Measurements from ENCODE around the gene GLRX3.
"Not testable (repeated sequence)": the region's sequence is repeated elsewhere in the genome, so short reads cannot be mapped to it uniquely, and the experiment has no call there.

Gene GLRX3

DNA sequence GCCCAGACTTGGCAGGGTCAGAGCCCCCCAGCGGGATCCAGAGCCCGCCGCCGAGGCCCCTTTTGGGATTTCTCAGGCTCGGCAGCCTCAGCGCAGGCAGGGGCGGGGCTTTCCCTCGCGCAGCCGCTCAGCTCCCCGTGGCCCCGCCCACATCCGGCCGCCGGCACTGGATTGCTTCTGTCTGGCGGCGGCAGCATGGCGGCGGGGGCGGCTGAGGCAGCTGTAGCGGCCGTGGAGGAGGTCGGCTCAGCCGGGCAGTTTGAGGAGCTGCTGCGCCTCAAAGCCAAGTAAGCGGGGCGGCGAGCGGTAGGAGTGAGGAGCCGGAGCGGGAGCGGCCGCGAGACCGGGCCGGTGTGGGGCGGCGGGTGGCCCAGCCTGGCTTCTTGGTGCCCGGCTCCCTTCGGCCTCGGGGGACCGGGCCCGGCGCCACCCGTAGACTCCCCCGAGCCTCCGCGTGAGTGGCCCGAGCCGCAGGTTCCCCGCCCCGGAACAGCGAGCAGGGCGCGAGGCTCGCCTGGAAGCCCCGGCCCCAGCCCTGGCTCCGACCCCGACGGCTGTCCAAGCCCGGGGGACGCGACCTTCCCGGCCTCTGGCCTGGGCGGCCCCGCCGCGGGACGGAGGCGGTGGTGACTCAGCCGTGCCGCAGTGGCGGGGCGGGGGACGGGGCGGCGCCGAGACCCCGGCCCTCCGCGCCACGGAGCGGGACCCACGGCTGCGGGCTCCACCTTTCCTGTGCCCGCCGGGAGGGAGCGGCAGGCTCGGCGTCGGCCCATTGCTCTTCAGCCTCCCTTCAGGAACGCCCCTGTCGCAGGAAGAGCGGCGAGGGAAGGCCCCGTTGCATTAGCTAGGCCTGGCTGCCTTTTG is at the start of gene GLRX3:
GLRX3 (plus strand) TSS at position 166 of the 864 bp plus-strand sequence; CDS start at position 196, 30 bp downstream.
- DNase-seq (ENCODE audit: low read depth in 2 of 2) = peak; percentile 75 to 83

DNA sequence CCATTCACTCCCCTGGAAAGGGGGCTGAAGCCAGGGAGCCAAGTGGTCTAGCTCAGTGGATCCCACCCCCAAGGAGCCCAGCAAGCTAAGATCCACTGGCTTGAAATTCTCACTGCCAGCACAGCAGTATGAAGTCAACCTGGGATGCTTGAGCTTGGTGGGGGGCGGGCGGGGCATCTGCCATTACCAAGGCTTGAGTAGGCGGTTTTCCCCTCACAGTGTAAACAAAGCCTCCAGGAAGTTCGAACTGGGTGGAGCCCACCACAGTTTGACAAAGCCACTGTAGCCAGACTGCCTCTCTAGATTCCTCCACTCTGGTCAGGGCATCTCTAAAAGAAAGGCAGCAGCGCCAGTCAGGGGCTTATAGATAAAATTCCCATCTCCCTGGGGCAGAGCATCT is 45.6 kb upstream of the GLRX3 start:
- DNase-seq (ENCODE audit: low read depth in 2 of 2) = not testable (repeated sequence)

DNA sequence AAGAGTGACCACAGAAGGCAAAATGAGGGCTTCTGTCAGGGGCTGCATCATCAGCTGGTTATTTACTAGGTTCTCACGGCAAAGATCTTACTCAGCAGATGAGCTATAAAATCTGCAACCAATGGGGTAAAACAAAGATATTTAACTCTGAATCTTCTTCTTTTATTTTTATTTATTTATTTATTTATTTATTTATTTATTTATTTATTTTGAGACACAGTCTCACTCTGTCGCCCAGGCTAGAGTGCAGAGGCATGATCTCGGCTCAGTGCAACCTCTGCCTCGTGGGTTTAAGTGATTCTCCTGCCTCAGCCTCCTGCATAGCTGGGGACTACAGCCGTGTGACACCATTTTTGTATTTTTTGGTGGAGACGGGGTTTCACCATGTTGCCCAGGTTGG is 36.8 kb upstream of the GLRX3 start:
- no peak for DNase-seq (ENCODE audit: low read depth in 2 of 2)

DNA sequence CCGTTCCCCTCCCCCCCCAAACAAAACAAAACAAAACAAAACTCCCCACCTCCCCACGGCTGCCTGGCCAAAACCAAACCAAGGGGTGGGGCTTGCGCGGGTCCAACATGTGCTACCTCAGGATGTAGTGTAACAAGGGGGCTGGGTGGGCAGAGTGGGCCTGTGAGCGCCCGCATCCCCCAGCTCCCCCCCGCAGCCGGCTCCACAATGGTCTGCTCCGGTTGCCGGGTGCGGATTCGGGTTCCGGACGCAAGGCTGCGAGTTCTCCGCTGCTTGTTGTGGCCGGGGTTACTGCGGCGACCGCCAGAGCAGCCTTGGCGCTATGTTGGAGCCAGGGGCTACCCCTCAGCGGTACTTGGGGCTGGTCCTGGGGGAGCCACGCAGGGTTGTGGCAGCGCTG is 30.5 kb upstream of the GLRX3 start:
- DNase-seq (ENCODE audit: low read depth in 2 of 2) = no peak

DNA sequence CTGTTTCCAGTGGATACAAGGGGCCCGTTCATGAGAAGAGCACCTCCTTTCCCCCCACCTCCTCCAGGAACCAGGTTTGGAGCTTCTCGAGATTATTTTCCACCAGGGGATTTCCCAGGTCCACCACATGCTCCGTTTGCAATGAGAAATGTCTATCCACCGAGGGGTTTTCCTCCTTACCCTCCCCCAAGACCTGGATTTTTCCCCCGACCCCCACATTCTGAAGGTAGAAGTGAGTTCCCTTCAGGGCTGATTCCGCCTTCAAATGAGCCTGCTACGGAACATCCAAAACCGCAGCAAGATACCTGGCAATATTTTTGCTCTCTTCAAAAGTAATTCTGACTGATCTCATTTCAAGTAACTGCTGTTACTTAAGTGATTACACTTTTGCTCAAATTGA is 28.0 kb upstream of the GLRX3 start:
- not testable (repeated sequence) for DNase-seq (ENCODE audit: low read depth in 2 of 2)

DNA sequence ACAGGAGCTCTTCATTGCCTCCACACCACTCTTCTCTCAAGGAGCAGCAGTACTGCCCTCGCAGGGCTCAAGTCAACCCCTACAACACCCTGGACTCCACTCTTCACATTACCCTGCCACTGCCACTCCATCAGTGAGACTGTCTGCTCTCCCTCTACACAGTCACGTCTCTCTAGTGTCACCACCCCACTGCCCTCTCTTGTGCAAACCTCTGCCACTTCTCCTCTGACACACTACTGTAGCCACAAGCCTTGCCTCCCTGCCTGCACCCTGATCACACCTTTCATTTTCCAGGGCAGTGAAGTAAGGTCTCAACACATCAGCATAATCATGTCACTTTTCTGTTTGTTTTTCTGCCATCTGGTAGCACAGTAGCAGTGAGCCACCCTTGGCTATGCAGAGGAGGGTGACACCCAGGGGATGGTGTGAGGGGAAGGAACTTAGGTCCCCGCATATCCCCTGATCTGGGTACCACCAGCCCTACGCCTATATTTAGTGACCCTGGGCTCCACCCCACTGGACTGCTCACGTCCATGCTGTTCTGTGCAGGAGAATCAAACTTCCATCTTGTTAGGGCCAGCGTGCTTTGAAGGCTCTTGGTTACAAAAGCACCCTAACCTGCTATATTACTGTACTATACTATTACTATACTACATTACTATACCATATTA is 27.1 kb upstream of the GLRX3 start:
- DNase-seq (ENCODE audit: low read depth in 2 of 2) = no peak

DNA sequence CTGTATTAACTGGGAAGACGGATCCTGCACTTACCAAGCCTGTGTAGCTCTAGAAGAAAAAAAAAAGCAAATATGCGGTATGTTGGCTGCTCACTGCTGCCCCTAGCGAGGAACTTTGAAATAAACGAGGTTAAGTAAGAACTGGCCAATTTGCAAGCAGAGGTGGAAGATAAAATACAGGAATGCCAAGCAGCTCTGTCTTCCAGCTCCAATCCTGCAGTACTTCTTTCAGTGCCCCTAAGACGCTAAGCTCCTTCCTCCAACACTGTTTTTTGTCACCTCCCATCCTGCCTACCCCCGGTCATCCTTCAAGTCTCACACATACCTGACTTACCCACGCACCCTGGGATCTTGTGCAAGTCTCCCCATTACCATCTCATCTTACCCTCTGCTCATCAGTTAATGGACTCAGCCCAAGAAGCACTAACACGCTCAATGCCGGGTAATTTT is 26.4 kb upstream of the GLRX3 start:
- peak; percentile 17 to 51 for DNase-seq (ENCODE audit: low read depth in 2 of 2)

DNA sequence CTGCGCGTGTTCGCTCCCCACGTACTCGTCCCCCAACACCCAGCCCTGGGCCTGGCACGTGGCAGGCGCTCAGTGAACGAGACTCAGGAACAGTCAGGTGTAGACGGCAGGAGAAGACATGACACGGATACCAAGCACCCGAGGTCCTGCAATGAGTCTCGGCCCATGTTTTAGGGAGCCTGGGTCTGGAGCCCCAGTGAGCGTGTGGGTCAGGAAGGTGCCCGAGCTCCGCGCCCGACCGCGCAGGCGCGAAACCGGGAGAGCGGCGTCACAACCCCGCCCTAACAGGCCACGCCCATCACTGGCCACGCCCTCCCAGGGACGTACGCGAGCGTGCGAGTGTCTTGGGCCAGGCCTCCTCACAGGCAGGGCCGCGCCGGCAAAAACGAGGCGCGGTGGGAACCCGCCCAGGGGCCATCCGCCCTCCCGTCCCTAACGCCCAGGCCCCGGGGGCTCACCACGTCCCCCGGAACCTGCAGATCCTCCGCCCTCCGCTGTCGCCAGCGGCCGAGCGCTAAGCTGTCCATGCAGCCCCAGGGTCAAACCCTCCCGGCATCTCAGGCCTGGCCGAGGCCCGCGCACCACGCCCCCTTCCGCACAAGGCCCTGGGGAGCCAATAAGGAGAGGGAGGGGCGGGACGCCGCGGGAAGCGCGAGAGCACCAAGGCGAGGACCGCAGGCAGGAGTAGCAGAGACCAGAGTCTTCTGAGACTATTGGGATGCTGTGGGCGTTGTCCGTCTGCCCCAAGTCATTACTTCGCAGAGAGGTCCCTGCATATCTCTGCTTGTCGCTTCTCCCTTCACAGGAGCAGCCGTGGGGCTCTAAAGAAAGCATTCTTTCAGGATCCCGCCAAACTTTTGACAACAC is 25.7 kb upstream of the GLRX3 start, which contains the start of gene C10orf143:
C10orf143 (minus strand) TSS at position 585 of the 867 bp plus-strand sequence; CDS start at position 527, 58 bp downstream.
- DNase-seq (ENCODE audit: low read depth in 2 of 2) = peak; percentile 97 to 99

DNA sequence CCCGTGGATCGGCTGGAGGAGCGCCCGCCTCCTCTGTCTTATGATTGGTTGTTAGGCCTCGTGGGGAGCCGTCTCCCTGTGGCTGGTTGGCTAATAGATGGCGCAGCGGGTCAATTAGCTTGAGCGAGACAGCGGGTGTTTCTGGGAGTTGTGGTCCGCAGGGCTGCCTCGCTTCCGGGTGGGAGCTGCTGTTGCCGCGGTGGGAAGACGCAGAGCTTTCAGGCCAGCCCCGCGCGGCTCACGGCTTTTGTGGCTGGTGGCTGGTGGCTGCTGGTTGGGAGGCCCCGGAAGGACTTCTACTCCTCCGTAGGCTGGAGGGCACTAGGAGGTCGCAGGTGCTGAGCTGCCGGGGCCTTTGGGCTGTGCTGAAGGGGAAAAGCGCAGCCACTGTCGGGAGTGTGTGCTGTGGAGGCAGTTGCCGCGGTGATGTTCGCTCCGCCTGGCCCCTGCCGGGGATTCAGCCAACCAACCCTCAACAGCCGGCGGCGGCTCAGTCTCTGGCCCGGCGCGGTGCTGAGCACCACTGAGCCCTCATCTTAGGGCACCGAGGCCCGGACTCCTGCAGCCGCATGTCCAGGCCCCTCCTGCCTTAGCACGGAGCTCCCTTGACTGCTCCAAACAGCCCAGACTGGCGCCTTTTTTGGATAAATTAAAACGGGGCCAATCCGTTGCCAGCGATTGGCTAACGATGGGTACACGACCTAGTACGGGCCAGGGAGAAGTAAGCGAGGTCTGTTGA is 24.9 kb upstream of the GLRX3 start:
- peak; percentile 84 to 89 for DNase-seq (ENCODE audit: low read depth in 2 of 2)

DNA sequence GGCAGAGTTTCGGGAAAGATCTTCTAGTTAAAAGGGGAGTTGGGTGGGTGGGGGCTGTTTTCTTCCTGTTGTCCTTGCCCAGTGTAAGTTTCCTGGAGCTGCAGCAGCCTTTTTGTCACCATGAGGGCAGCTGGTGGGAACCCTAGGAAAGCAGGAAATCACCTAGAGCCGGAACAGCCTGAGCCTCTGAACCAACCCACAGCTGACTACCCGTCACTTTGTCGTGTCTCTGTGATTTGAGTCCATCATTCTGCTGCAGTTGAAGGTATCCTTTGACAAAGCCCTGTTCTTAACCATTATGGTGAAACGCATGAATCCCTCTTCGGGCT is 24.4 kb upstream of the GLRX3 start:
- no peak for DNase-seq (ENCODE audit: low read depth in 2 of 2)

DNA sequence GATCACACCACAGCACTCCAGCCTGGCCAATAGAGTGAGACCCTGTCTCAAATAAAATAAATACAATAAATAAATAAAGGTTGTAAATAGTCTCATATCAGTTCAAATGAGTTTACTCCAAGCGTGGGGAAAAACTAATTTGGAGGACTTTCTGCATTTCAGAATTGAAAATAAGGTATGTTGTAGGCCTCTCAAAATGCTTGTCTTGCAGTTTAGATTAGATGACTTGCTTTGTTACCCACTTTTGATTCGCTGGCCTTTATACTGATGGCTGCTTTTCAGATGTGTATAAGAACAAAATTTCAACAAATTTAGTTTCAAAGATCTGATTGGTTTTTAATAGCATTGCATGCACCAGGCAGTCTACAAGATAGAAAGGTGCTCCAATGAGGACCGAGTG is 23.4 kb upstream of the GLRX3 start:
- DNase-seq (ENCODE audit: low read depth in 2 of 2) = no peak

DNA sequence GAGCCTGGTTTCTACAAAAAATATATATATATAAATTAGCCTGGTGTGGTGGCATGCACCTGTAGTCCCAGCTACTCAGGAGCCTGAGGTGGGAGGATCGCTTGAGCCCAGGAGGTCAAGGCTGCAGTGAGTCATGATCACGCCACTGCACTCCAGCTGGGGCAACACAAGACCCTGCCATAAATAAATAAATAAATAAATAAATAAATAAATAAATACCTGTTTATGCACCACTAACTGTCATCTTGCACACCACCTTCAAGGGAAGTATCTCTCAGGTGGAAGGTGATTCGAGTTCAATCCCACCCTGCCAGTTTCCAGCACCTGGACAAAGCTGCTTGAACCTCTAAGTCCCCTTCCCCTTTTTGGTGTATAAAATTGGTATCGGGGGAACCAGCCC is 19.2 kb upstream of the GLRX3 start:
- not testable (repeated sequence) for DNase-seq (ENCODE audit: low read depth in 2 of 2)

DNA sequence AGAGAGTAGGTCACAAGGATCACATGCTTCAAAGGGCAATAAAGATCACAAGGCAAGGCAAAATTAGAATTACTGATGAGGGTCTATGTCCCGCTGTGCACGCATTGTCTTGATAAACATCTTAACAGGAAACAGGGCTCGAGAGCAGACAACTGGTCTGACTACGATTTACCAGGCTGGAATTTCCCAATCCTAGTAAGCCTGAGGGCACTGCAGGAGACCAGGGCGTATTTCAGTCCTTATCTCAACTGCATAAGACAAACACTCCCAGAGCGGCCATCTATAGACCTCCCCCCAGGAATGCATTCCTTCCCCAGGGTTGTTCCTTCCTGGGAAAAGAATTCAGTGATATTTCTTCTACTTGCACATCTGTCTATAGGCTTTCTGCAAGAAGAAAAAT is 18.7 kb upstream of the GLRX3 start:
- DNase-seq (ENCODE audit: low read depth in 2 of 2) = not testable (repeated sequence)

DNA sequence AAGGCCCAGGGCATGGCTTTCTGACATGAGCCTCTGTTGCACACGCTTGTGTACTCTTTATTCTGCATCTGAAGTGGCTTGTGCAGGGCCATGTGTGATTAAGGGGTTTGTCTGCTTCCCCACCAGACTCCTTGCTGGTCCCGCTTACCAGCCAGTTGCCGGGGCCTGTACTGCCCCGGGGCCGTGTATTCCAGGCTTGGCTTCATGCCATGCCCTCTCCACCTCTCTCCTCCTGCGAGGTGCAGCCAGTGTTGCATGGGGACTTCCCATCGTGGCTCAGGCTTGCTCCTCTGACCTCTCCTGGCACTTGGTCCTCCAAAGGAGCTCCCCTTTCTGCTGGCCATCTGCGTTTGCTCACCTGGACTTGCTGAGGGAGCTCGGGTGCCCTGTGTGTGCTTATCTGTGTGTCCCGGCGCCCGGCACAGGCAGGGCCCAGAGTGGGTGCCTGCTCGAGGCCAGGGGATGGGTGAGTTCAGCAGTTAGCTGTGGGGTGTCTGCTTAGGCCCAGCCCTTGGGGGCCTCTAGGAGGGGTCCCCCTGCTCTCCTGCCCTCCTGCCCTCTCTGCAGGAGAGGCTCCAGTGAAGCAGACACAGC is 14.6 kb upstream of the GLRX3 start:
- no peak for DNase-seq (ENCODE audit: low read depth in 2 of 2)

DNA sequence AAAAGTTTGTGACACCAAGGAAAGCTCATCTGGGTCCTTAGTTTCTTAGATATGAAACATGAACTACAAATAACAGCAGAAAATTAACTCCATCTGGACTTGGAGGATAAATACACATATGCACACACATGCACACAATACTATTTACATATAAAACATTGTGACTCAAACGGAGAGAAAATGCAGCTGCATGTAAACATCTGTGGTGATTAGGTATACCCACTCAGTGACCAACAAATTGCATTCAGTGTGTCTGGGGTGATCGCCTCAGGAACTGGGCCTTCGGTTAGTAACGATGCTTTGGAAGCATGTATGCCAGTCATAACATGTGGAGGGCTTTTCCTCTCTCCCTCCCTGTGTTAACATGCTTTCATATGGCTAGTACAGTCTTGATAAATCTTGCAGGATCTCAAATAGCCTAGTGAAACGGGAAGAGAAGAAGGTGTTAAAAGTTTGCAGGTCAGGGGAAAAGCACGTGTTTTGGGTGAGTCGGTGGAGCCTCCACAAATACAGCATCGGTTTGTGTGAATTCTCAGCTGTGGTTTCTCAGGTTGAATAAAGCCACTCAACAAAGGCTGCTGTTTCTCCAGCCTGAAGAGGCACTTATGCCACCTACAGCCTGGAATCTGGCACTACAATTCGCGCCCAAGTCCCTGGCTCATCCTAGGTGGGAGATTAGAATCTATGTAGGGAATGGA is 8.7 kb upstream of the GLRX3 start:
- DNase-seq (ENCODE audit: low read depth in 2 of 2) = peak in 1 of 2 donors; percentile 19

DNA sequence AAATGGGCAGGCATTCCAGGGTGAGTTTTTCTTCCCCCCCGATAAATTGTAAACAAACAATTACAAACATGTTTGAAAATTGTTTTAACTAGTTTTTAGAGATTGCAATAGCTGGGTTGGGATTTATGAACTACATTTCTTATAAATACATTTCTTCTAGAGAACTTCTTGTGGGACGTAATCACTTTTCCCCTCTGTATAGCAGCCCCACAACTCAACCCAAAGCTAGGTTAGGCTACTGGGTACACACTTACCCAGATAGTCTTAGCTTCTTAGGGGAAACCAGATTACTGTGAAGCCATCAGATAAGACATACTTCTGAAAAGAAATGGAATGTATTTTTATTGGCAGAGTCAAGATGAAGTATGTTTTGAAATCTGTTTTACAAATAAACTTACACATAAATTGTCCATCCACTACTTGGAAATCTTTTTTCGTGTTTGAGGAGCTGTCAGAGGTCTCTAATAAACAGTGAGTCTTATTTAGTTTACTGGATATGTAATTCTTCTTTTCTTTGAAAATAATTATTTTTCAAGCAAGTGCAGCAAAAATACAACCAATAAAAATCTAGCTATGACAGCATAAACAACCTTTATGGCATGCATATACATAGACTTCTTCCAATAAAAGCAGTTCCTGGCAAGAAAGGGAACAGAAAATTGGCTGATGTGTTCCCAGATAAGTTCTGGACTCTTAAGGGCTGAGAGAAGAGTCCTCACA is 8.0 kb upstream of the GLRX3 start:
- DNase-seq (ENCODE audit: low read depth in 2 of 2) = no peak

DNA sequence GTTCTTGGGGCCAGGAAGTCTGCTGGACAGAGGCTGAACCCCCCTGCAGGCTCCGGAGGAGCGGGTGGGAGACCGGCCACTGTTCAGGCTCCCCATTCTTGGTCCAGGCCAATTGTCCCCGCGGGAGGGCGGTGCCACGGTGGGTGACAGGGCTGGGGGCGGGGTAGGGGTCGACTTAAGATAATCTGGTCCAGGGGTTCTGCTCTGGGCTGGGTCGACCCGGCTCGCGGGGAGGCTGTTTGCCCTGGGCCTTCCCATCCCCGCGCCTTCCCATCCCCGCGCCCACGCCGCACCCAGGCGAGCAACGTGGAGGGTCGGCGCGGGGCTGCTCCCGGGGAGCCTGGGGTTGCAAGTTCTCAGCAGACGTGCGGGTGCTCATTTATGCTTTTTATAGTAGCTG is 7.3 kb upstream of the GLRX3 start:
- no peak for DNase-seq (ENCODE audit: low read depth in 2 of 2)

DNA sequence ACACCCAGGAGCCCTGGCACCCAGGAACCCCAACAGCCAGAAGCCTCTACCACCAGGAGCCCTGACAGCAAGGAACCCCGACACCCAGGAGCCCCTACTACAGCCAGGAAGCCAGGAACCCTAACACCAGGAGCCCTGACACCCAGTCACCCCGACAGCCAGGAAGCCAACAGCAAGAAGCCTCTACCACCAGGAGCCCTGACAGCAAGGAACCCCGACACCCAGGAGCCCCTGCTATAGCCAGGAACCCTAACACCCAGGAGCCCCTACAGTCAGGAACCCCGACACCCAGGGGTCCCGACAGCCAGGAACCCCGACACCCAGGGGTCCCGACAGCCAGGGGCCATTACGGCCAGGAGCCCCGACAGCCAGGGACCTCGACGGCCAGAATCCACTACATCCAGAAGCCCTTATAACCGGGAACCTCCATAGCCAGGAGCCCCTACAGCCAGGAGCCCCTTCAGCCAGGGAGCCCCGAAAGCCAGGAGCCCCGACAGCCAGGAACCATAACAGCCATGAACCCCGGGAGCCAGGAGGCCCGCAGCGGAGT is 440 bp upstream of the GLRX3 start:
- DNase-seq (ENCODE audit: low read depth in 2 of 2) = no peak

DNA sequence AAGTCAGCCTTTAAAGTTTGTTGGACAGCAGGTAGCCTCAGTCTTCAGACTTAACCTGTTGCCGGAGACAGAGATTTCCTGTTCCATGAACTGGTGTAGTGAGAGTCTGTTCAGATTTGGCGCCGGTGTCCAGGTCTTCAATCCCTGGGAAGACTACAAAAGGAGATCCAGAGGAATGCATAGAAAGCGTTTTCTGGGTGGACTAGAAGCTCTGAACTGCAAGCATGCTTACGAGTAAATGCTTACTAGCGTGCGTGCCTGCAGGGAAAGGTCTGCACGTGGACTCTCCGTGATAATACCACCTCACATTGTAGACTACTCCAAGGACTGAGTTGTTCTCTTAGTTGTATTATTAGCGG is 878 bp downstream of the GLRX3 start:
- DNase-seq (ENCODE audit: low read depth in 2 of 2) = no peak

Measured in stimulated activated CD8-positive, alpha-beta memory T cell treated with anti-CD3 and anti-CD28 coated beads, Interleukin-2, amount 100 ng/mL, for 1 hour (primary cell).